GM12874 (cell line): ENCODE measurements around the gene FBXO17.

Source experiments
- CTCF ChIP-seq: IDR thresholded peaks from 2 replicates; pipeline ENCODE4 v1.5.1; 2011; ENCODE audit warnings: low read depth, mild to moderate bottlenecking, control low read depth, low read length, moderate library complexity; ENCODE audit not compliant: insufficient read depth

FBXO17 gene

GRCh38 chr19:38958301-38958700 lies 17.2 kb downstream of the FBXO17 start:
- TF ChIP-seq CTCF = no peak

GRCh38 chr19:38956264-38956663 lies 19.3 kb downstream of the FBXO17 start:
- no peak for TF ChIP-seq CTCF

GRCh38 chr19:38953677-38954076 lies 21.9 kb downstream of the FBXO17 start:
- no peak for TF ChIP-seq CTCF

GRCh38 chr19:38952395-38953165 lies 23.0 kb downstream of the FBXO17 start:
- peak; percentile 55 for TF ChIP-seq CTCF

GRCh38 chr19:38951187-38951586 lies 24.4 kb downstream of the FBXO17 start:
- no peak for TF ChIP-seq CTCF

- TF ChIP-seq CTCF = no peak
Observed at GRCh38 chr19:38949580-38950367, 25.8 kb downstream of the FBXO17 start.

GRCh38 chr19:38946229-38947010 lies 29.1 kb downstream of the FBXO17 start:
- TF ChIP-seq CTCF = no peak
